Gastroesophageal sphincter (tissue), 4 donors: ENCODE data around the gene TMEM179B. TPM values are rescaled to one million over a fixed set of nuclear protein-coding genes. Genes with fewer than 3 reads are reported as not detected.
A peak's percentile ranks its signal among the peaks of the same experiment; 100 is the strongest.

Experiments used
- ATAC-seq: fragments of 150-250 bp; one replicate; pipeline ENCODE4 v1.9.1; 2016; ENCODE audit warnings: mild to moderate bottlenecking, moderate library complexity
- H3K27ac ChIP-seq, 4 donors: fragments of 200-600 bp; sonication (generic) in 3 of 4; 1 replicate in 3 of 4; 2 replicates in 1 of 4; pipeline ENCODE4 v1.5.1; 2016 to 2019
- H3K27me3 ChIP-seq: fragments of 200-600 bp; sonication (generic); one replicate; pipeline ENCODE4 v1.5.1; 2019
- H3K36me3 ChIP-seq, 2 donors: fragments of 200-600 bp; sonication (generic); one replicate each; pipeline ENCODE4 v1.5.1; 2019; ENCODE audit warnings: control low read depth in 1 of 2
- H3K4me1 ChIP-seq, 3 donors: fragments of 200-600 bp; sonication (generic); 1 replicate in 2 of 3; 2 replicates in 1 of 3; pipeline ENCODE4 v1.5.1; 2016 to 2019; ENCODE audit warnings: control low read depth in 2 of 3
- H3K4me3 ChIP-seq, 2 donors: fragments of 200-600 bp; sonication (generic); one replicate each; pipeline ENCODE4 v1.5.1; 2019; ENCODE audit warnings: mild to moderate bottlenecking in 1 of 2, moderate library complexity in 1 of 2
- H3K9me3 ChIP-seq, 3 donors: fragments of 200-600 bp; sonication (generic); one replicate each; pipeline ENCODE4 v1.5.1; 2017 to 2019; ENCODE audit warnings: control low read depth in 2 of 3
- CTCF ChIP-seq, 4 experiments: fragments of 200-600 bp in 2 of 4; fragments of 450-650 bp in 2 of 4; sonication (generic) in 1 of 4; IDR thresholded peaks; one replicate each; pipeline ENCODE4 v1.5.1; 2017 to 2019; ENCODE audit warnings: antibody characterized with exemption in 4 of 4, mild to moderate bottlenecking in 2 of 4, moderate library complexity in 2 of 4
- EP300 ChIP-seq: sonication (generic); formaldehyde crosslinking; IDR thresholded peaks from one replicate; pipeline ENCODE4 v1.6.1; 2017; ENCODE audit warnings: antibody characterized with exemption, mild to moderate bottlenecking
- POLR2A ChIP-seq, 2 donors: fragments of 450-650 bp; IDR thresholded peaks; one replicate each; pipeline ENCODE4 v1.6.1; 2017; ENCODE audit warnings: antibody characterized with exemption in 2 of 2, mild to moderate bottlenecking in 2 of 2, moderate library complexity in 1 of 2
- POLR2AphosphoS5 ChIP-seq: sonication (generic); formaldehyde crosslinking; IDR thresholded peaks from one replicate; pipeline ENCODE4 v1.6.1; 2017; ENCODE audit warnings: antibody characterized with exemption
- WGBS, 2 donors: methylation state at CpG; one replicate each; pipeline ENCODE4 v1.1.5; 2018; ENCODE audit warnings: low coverage in 1 of 2; 5-methylcytosine and 5-hydroxymethylcytosine counted together
- total RNA-seq, 4 donors: library from RNA; depleted of rRNA; stranded (reverse); fragments of >200 nt; gene quantifications; one replicate each; pipeline ENCODE4 v1.1.0, GENCODE V29; 2016

The TMEM179B gene
- total RNA-seq, 4 donors from 2014 or later: 25.8 to 50.7 (median 33.9) TPM

GRCh38 chr11:62771144-62772021 lies 15.8 kb upstream of the TMEM179B start, which contains the start of gene TAF6L:
Gene TAF6L, plus strand, starts transcription at chr11:62771396. Its CDS starts 4,388 bp downstream, at chr11:62775784.
- ATAC-seq: peak; percentile 99
- Histone ChIP-seq H3K4me1 (peaks cover 0 to 39% (median 18%) of the 10 kb centered on the region in 3 donors), H3K9me3 (no peaks in the 10 kb centered on the region), H3K36me3 (peaks cover 0 to 41% of the 10 kb centered on the region in 2 donors), H3K27ac (peak within 1 kb of the TSS; percentile 82 to 98 (median 98)), H3K27me3 (no peaks in the 10 kb centered on the region), H3K4me3 (peak within 1 kb of the TSS; percentile 37 to 75)
- TF ChIP-seq CTCF (IDR thresholded peaks at IDR 0.05) (no peak), POLR2A (IDR thresholded peaks at IDR 0.05) (peak; percentile 9 to 30), EP300 (no peak), POLR2AphosphoS5 (peak; percentile 60)
- WGBS, 2 donors: 1 to 4% methylated on average over 22 to 23 of the region's 60 CpGs

GRCh38 chr11:62774407-62774806 lies 12.8 kb upstream of the TMEM179B start:
- no peak for ATAC-seq
- Histone ChIP-seq H3K27ac (no peak overlapping the region), H3K4me1 (peaks cover 0 to 35% (median 18%) of the 10 kb centered on the region in 3 donors), H3K36me3 (peaks cover 0 to 47% of the 10 kb centered on the region in 2 donors), H3K4me3 (no peak overlapping the region), H3K9me3 (no peaks in the 10 kb centered on the region), H3K27me3 (no peaks in the 10 kb centered on the region)
- 80% methylated on average over 1 of the region's 6 CpGs; no CpG with 5 or more reads in 1 of the 2 donors for WGBS, 2 donors
- TF ChIP-seq POLR2AphosphoS5 (no peak), CTCF (IDR thresholded peaks at IDR 0.05) (no peak), POLR2A (IDR thresholded peaks at IDR 0.05) (no peak), EP300 (no peak)

GRCh38 chr11:62775646-62776045 lies 11.6 kb upstream of the TMEM179B start:
- Histone ChIP-seq H3K27ac (no peak overlapping the region), H3K4me1 (peaks cover 0 to 23% (median 7%) of the 10 kb centered on the region in 3 donors), H3K4me3 (no peak overlapping the region), H3K9me3 (no peaks in the 10 kb centered on the region), H3K27me3 (no peaks in the 10 kb centered on the region), H3K36me3 (peaks cover 0 to 60% of the 10 kb centered on the region in 2 donors)
- WGBS, 2 donors: 87 to 90% methylated on average over 3 to 5 of the region's 17 CpGs
- no peak for ATAC-seq
- TF ChIP-seq POLR2AphosphoS5 (no peak), CTCF (IDR thresholded peaks at IDR 0.05) (no peak), EP300 (no peak), POLR2A (IDR thresholded peaks at IDR 0.05) (no peak)

DNA sequence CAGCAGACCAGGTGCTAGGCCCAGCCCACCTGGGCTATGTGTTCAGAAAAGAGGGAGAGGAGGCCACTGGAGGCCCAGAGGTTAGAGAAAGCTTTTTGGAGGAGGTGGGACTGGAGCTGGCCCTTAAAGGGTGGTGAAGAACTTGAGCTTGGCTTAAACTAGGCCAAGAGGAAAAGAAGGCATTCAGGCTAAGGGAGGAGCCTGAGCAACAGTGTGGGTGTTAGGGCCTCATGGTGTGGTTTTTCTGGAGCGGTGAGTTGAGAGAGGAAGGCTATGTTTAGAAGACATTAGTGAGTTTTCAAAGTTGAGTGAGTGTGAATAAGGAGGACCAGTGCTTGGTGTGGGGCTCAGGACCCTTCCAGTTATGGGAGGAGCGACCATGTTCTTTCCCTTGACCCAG lies 9.8 kb upstream of the TMEM179B start:
- Histone ChIP-seq H3K4me1 (peaks cover 0 to 13% (median 0%) of the 10 kb centered on the region in 3 donors), H3K36me3 (peaks cover 0 to 74% of the 10 kb centered on the region in 2 donors), H3K4me3 (no peak overlapping the region), H3K27me3 (no peaks in the 10 kb centered on the region), H3K27ac (no peak overlapping the region), H3K9me3 (no peaks in the 10 kb centered on the region)
- WGBS, 2 donors: 83 to 88% methylated on average over 2 of the region's 2 CpGs
- TF ChIP-seq POLR2A (IDR thresholded peaks at IDR 0.05): no peak
- TF ChIP-seq POLR2AphosphoS5: no peak
- no peak for TF ChIP-seq CTCF (IDR thresholded peaks at IDR 0.05)
- TF ChIP-seq EP300: no peak
- ATAC-seq: no peak
